Epithelial cell of proximal tubule (primary cell): ENCODE data around the gene CBFA2T2. TPM values are rescaled to one million over a fixed set of nuclear protein-coding genes. Genes with fewer than 3 reads are reported as not detected.

Source experiments
- DNase-seq: peaks from one replicate; pipeline ENCODE4 v3.0.0-alpha.2; 2011; ENCODE audit warnings: low read depth
- H3K4me3 ChIP-seq: 2 replicates; pipeline ENCODE4 v1.5.1; 2011; ENCODE audit warnings: low read depth, mild to moderate bottlenecking, low read length
- total RNA-seq: library from RNA; depleted of rRNA; stranded (reverse); fragments of >200 nt; gene quantifications from 2 replicates; pipeline ENCODE4 v1.2.3, GENCODE V29; 2015
- TF ChIP-seq, protein P1 (sequence below): conservative IDR thresholded peaks from 2 replicates; pipeline ENCODE4 v1.5.1; 2012; ENCODE audit warnings: low read depth, mild to moderate bottlenecking, low read length

CBFA2T2 gene
- total RNA-seq, 1 donor from 2014 or later = 8.4 TPM

DNA sequence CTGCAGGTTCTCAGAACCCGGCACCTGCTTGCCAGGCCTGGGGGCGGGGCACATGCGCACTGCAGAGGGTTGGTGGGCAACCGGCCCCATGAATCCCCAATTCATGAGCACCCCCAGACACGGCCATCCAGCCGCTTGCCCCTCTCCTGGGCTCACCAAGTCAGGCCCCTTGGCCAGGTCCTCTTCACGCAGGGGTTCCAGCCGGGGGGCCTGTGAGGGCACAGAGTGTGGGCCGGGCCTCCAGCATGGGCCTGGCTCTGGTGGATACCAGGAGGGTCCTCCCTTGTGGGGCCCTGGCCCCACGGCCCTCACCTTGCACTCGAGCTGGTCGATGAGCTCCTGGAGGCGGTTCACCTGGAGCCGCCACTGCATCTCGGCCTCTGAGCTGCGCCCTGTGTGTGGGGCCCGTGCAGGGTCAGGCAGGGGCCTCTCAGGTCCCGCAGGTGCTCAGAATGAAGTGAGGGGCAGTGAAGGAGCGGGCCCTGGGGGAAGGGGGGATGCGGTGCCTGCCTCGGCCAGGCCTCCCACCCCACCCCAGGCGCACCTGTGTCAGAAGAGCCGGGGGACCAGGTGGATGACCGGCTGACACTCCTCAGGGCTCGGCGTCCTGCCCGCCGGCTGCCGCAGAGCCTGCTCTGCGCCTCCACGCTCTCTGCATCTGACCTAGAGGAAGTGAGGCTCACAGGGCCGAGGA, 169.6 kb downstream of the CBFA2T2 start:
- TF ChIP-seq, protein P1, sequence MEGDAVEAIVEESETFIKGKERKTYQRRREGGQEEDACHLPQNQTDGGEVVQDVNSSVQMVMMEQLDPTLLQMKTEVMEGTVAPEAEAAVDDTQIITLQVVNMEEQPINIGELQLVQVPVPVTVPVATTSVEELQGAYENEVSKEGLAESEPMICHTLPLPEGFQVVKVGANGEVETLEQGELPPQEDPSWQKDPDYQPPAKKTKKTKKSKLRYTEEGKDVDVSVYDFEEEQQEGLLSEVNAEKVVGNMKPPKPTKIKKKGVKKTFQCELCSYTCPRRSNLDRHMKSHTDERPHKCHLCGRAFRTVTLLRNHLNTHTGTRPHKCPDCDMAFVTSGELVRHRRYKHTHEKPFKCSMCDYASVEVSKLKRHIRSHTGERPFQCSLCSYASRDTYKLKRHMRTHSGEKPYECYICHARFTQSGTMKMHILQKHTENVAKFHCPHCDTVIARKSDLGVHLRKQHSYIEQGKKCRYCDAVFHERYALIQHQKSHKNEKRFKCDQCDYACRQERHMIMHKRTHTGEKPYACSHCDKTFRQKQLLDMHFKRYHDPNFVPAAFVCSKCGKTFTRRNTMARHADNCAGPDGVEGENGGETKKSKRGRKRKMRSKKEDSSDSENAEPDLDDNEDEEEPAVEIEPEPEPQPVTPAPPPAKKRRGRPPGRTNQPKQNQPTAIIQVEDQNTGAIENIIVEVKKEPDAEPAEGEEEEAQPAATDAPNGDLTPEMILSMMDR = no peak
- no peak overlapping the region for H3K4me3 ChIP-seq
- no peak for DNase-seq

DNA sequence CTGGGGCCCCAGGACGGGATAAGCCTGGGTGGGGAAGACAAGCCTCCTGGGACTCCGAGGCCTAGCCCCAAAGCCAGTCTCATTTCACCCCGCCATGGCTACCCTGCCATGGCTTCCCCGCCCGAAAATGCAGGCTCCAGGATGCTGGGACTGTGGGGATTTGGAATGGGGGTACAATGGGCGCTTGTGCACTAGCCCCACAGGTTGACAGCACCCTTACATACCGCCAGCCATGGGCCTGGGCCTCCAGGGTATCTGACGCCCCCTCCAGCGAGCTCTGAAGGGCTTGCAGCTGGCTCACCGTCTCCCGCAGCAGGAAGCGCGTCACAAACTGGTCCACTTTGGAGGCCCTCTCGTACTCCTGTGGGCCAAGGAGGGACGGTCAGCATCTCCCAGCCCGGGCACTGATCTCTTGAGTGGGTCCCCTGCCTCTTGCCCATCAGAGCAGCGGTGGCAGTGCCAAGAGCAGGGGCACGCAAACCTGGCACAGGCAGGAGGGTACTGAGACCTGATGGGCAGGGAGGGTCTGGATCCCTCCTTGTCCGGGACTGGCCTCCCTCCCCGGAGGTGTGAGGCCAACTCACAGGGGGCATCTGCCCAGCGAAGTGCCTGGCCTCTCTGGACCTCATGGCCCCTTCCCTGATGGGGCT, 170.3 kb downstream of the CBFA2T2 start:
- TF ChIP-seq, protein P1 = no peak
- no peak for DNase-seq
- no peak overlapping the region for H3K4me3 ChIP-seq

DNA sequence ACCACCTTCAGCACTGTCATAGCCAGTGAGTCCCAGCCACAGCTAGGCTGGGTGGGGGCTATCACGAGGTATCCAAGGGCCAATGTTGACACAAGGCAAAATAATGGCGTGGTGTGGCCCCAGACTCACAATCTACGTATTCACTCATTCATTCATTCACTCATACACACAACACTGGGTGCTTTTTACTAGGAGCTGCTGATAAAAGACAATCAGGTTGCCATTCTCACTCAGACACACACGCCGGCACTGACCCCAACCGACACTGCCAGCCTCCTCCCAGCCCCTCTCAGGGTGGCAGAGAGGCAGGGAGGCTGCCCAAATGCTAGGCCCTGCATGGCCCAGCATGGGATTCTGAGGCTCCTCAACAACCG, 170.8 kb downstream of the CBFA2T2 start:
- no peak overlapping the region for H3K4me3 ChIP-seq
- TF ChIP-seq, protein P1 = no peak
- no peak for DNase-seq

DNA sequence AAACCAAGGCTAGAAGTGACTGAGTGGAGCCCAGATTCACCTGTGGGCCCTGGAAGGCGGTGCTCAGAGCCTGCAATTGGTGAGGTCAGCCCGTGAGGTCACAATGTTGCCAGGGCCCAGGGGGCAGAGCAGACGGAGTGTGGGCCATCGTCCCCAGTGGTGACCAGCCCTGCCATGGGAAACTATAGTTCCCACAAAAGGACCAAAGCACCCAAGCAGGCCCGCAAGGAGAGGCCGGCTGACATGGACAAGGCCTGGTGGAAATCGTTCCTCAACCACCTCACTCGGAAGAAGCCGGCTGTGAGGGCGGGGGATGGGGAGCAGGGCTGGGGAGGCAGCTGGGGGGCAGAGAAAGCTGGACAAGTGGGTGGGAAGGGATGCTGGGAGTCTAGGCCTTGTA, 172.3 kb downstream of the CBFA2T2 start, which contains the start of gene C20orf144:
C20orf144 (plus strand) TSS at position 156 of the 400 bp plus-strand sequence; CDS start at position 175, 19 bp downstream.
- DNase-seq = no peak
- TF ChIP-seq, protein P1 = no peak
- H3K4me3 ChIP-seq = peak within 1 kb of the TSS; percentile 72

DNA sequence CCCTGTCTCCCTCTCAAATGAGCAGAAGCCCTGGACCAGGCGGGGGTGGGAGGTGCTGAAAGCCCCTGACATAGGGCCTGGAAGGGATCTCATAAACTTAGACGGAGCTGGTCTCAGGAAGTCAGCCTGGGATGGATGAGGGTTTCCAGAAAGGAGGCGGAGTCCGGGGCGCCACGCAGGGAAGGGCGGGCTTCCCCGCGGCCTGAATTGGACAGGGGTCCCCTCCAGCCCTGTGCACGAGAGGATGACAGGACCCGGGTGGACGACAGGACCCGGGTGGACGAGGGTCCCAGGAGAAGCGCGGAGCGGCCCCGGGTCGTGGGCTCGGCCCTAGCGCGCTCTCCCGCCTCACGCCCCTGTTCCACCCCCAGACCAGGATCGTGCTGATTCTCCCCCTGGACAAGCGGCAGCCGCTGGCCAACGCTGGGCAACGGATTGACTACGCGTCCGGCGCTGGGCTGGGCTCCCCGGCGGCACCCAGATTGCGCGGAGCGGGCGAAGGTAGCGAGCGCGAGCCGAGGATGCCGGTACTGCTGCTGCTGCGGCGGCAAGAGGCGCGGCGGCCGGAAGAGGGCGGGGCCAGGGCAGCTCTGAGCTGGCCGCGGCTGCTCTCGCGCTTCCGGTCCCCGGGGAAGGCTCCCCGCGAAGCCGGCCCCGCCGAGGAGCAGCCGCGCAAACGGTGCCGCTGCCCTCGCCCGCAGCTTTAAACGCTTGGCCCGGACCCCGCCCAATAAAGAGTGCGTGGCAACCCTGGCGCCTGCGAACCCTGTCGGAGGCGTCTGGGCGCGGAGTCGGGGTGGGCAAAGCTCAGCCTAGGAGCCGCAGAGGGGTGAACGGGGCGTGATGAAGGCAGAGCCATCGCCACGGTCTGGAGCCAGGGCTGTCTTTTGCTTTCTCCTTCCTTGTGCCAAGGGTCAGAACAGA, 173.5 kb downstream of the CBFA2T2 start:
- TF ChIP-seq, protein P1 = no peak

DNA sequence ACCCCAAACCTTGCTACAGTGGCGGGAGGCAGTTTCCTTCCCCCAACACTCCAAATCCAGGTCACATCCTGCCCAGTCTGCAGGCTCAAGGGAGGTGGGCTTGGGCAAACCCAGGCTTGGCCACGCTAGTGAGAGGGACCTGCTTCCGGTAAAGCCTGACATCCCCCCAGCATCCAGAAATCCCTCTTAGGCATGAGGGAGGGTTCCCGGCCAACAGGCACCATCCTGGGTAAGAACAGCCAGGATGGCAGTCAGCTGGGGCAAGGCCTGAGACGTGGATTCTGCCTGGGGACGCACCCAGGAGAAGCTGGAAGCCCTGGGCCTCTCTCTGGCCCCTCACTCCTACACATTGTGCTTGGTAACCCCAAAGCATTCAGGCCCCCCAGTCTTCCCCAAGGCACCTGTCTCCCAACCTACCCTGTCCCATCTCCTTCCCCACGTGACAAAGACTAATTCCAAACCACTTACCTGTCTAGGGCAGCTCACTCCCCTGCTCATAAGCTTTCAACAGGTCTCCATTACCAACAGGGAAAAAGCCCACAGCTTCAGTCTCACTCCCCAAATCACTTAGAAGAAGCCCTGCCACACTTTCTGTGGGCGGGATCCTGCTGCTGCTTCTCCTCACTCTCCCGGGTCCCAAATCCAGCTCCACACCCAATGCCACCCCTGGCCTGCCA, 174.3 kb downstream of the CBFA2T2 start:
- DNase-seq = no peak
- TF ChIP-seq, protein P1 = no peak

More for the DNA sequence above, 173.5 kb downstream of the CBFA2T2 start:
- H3K4me3 ChIP-seq = peak overlapping the region; percentile 72
- no peak for DNase-seq

More for the DNA sequence above, 174.3 kb downstream of the CBFA2T2 start:
- H3K4me3 ChIP-seq = peak overlapping the region; percentile 72
